GM12801 (cell line): ENCODE results near the gene ITGA7.

ENCODE experiments used
- CTCF ChIP-seq: IDR thresholded peaks from one replicate; pipeline ENCODE4 v1.5.1; 2011; ENCODE audit warnings: control low read depth; ENCODE audit not compliant: insufficient read length; ENCODE audit errors: extremely low read depth

The ITGA7 gene

GRCh38 chr12:55651299-55651683 lies 56.4 kb downstream of the ITGA7 start:
- TF ChIP-seq CTCF, result no peak

- no peak for TF ChIP-seq CTCF
These were observed 60.7 kb downstream of the ITGA7 start for GRCh38 chr12:55647027-55647426.

DNA sequence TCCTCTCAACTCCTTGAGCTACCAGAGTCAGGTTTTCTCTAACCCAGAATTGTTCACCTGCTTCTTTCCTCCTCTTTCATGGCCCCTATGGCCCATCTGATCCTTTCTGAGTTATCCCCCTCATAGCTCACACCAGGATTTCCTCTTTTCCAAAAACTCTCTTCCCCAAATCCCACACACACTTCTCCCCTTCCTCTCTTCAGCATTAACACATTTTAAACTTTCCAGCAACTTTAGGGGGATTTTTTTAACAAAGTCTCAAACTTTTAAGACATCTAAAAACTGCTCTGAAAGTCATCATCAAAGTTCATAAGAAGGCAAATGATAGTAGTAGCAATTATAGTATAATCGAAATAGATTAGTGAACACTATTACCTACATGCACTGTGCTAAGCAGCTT lies 63.1 kb downstream of the ITGA7 start:
- TF ChIP-seq CTCF, result no peak

- no peak for TF ChIP-seq CTCF
These were observed 65.0 kb downstream of the ITGA7 start for GRCh38 chr12:55642669-55643068.

DNA sequence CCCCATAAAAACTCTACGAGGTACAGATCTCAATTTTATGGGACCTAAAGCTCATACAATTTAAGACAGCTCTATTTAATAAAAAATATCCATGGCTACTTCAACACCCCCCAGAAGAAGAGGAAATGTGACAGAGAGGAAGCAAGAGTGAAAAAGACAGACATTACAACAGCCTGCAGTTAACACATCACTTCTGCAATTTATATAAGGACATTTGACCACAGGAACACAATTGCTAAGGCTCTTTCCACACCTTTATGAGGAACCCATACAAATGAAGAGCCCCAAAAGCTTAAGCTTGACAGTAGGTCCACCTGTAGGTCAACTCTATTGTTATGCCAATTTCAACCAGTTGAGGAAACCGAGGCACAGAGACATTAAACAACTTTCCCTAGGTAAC lies 65.4 kb downstream of the ITGA7 start:
- TF ChIP-seq CTCF, result no peak

GRCh38 chr12:55641595-55641994 lies 66.1 kb downstream of the ITGA7 start:
- TF ChIP-seq CTCF, result no peak

- no peak for TF ChIP-seq CTCF
These were observed 70.2 kb downstream of the ITGA7 start for GRCh38 chr12:55637467-55637866.

- no peak for TF ChIP-seq CTCF
These were observed 70.9 kb downstream of the ITGA7 start, which contains the start of gene OR10P1 for GRCh38 chr12:55636853-55637252. Gene OR10P1 (plus strand): TSS chr12:55636892. CDS start chr12:55636892, 0 bp downstream.
